BLaER1 (cell line): ENCODE data around the gene DPYSL4.
A peak's percentile ranks its signal among the peaks of the same experiment; 100 is the strongest.

Experiments
- H3K27ac ChIP-seq: shearing (Covaris generic); formaldehyde crosslinking; 2 replicates; pipeline ENCODE4 v1.8.1; 2022
- H3K27me3 ChIP-seq: shearing (Covaris generic); formaldehyde crosslinking; 2 replicates; pipeline ENCODE4 v1.8.1; 2022
- H3K36me3 ChIP-seq: shearing (Covaris generic); formaldehyde crosslinking; 2 replicates; pipeline ENCODE4 v1.8.1; 2022
- H3K4me1 ChIP-seq: shearing (Covaris generic); formaldehyde crosslinking; 2 replicates; pipeline ENCODE4 v1.8.1; 2022
- H3K4me2 ChIP-seq: shearing (Covaris generic); formaldehyde crosslinking; 2 replicates; pipeline ENCODE4 v1.8.1; 2022
- H3K4me3 ChIP-seq: shearing (Covaris generic); formaldehyde crosslinking; 2 replicates; pipeline ENCODE4 v1.8.1; 2022
- H3K9ac ChIP-seq: shearing (Covaris generic); formaldehyde crosslinking; 2 replicates; pipeline ENCODE4 v1.8.1; 2022
- H3K9me3 ChIP-seq: shearing (Covaris generic); formaldehyde crosslinking; 2 replicates; pipeline ENCODE4 v1.8.1; 2022
- H4K20me1 ChIP-seq: shearing (Covaris generic); formaldehyde crosslinking; 2 replicates; pipeline ENCODE4 v1.8.1; 2022
- Cebpa-rat ChIP-seq: shearing (Covaris generic); IDR thresholded peaks from 2 replicates; pipeline ENCODE4 v1.8.1; 2022

Gene DPYSL4

GRCh38 chr10:132162590-132163277 lies 24.0 kb upstream of the DPYSL4 start:
- H3K4me3 ChIP-seq: peak overlapping the region; percentile 29
- H4K20me1 ChIP-seq: no peaks in the 10 kb centered on the region
- peak overlapping the region; percentile 85 for H3K4me2 ChIP-seq
- H3K9me3 ChIP-seq: no peaks in the 10 kb centered on the region
- peak overlapping the region; percentile 65 for H3K9ac ChIP-seq
- peaks cover 69% of the 10 kb centered on the region for H3K4me1 ChIP-seq
- H3K36me3 ChIP-seq: no peaks in the 10 kb centered on the region
- H3K27me3 ChIP-seq: no peaks in the 10 kb centered on the region
- TF ChIP-seq Cebpa-rat: no peak
- peak overlapping the region; percentile 74 for H3K27ac ChIP-seq

DNA sequence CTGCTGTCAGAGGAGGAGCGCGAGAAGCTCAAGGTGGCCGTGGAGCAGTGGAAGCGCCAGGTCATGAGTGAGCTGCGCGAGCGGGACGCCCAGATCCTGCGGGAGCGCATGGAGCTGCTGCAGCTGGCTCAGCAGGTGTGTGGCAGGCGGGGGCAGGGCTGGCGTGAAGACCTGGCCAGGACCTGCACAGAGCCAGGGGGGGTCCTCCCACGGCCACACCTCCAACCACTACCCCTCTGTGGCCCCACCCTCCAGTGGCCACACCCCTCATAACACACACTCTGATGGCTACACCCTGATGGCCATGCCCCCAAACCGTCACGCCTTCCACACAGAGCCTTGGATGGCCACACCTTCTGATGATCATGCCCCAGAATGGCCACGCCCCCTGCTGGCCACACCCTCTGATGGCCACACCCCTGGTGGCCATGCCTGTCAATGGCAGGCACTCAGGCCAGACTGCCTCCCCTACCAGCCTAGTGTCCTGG lies 23.4 kb upstream of the DPYSL4 start:
- no peaks in the 10 kb centered on the region for H3K36me3 ChIP-seq
- peak overlapping the region; percentile 65 for H3K9ac ChIP-seq
- H3K27me3 ChIP-seq: no peaks in the 10 kb centered on the region
- no peak for TF ChIP-seq Cebpa-rat
- H3K4me2 ChIP-seq: peak overlapping the region; percentile 85
- no peaks in the 10 kb centered on the region for H3K9me3 ChIP-seq
- H3K27ac ChIP-seq: peak overlapping the region; percentile 74
- peak overlapping the region; percentile 29 for H3K4me3 ChIP-seq
- H3K4me1 ChIP-seq: peaks cover 69% of the 10 kb centered on the region
- H4K20me1 ChIP-seq: no peaks in the 10 kb centered on the region

DNA sequence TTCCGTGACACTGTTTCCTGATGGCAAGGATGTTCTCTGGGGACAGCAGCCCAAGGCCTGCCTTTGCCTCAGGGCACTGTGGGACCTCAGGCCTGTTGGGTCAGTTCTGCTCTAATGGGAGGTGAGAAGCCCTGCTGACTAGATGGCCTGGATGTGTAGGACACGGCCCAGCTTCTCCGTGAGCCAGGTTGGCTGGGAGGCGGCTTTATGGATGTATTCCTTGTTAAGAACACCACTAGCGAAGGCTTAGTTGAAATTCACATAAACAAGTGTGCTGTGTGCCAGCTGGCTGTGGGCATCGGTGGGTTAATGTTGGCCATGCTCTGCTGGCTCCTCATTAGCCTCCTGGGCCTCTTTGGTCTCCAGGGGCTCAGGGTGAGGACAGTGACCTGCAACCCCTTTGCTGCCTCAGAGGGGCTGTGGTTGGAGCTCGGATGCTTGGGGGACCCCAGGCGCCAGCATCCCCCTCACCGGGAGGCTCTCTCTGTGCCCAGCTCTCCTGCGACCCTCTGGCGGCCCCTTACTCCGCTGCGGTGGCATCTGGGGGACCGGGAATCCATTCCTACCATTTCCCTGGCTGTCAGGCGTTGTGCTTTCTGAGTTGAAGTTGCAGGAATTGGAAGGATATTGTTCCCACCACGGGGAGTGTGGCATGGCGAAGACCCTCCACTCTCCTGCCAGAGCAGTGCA lies 22.8 kb upstream of the DPYSL4 start:
- no peak for TF ChIP-seq Cebpa-rat
- no peaks in the 10 kb centered on the region for H4K20me1 ChIP-seq
- H3K9ac ChIP-seq: 0 out of 2 replicates have a peak overlapping the region, but pooled peaks have one; percentile 65
- peak overlapping the region; percentile 85 for H3K4me2 ChIP-seq
- peak overlapping the region; percentile 74 for H3K27ac ChIP-seq
- peak overlapping the region; percentile 29; the same call in 1 of the 2 replicates for H3K4me3 ChIP-seq
- H3K4me1 ChIP-seq: peaks cover 71% of the 10 kb centered on the region
- no peaks in the 10 kb centered on the region for H3K27me3 ChIP-seq
- H3K9me3 ChIP-seq: no peaks in the 10 kb centered on the region
- H3K36me3 ChIP-seq: no peaks in the 10 kb centered on the region

- H4K20me1 ChIP-seq: 0 out of 2 replicates have a peak, but pooled peaks cover under 1% of the 10 kb centered on the region
- peak overlapping the region; percentile 85 for H3K4me2 ChIP-seq
- H3K27ac ChIP-seq: no peak overlapping the region
- no peak for TF ChIP-seq Cebpa-rat
- H3K4me1 ChIP-seq: peaks cover 71% of the 10 kb centered on the region
- H3K36me3 ChIP-seq: no peaks in the 10 kb centered on the region
- no peak overlapping the region for H3K4me3 ChIP-seq
- no peaks in the 10 kb centered on the region for H3K9me3 ChIP-seq
- H3K27me3 ChIP-seq: no peaks in the 10 kb centered on the region
- no peak overlapping the region for H3K9ac ChIP-seq
Observed at GRCh38 chr10:132164761-132165278, 21.9 kb upstream of the DPYSL4 start.

GRCh38 chr10:132165416-132165980 lies 21.2 kb upstream of the DPYSL4 start:
- Histone ChIP-seq H3K36me3 (no peaks in the 10 kb centered on the region), H4K20me1 (peaks cover 7% of the 10 kb centered on the region), H3K4me3 (no peak overlapping the region), H3K27me3 (no peaks in the 10 kb centered on the region), H3K4me2 (peak overlapping the region; percentile 85), H3K9me3 (no peaks in the 10 kb centered on the region), H3K4me1 (peaks cover 78% of the 10 kb centered on the region), H3K27ac (no peak overlapping the region), H3K9ac (no peak overlapping the region)
- no peak for TF ChIP-seq Cebpa-rat

DNA sequence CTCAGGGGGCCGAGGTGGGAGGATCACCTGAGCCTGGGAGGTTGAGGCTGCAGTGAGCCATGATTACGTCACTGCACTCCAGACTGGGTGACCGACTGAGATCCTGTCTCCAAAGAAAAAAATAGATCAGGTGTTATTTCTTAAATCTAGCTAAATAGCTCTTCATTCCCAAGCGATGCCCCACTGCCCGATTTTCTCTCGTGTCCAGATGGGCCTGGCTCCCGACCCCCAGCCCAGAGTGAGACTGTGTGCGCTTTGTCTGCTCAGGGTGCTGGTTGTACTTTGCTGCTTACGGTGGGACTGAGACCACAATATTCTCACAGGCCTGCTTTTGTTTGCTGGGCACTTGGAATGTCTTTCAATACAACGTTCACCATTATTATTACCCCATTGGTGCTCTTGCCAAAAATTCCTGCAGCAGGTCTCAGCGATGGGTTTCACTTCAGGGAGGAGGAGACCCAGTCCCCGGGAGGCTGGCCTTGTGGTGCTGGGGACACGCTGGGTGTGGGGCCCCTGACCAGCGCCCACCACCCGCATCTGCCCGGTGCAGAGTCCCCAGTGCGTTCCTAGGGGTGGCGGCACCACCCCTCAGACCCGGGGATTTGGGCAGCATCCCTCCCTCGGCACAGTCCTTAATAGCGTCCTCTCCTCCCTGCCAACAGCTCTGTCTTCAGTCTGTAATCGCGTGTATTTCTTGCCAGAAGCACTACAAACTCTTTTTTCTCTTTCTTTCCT lies 20.4 kb upstream of the DPYSL4 start:
- Histone ChIP-seq H3K9me3 (no peaks in the 10 kb centered on the region), H3K36me3 (no peaks in the 10 kb centered on the region), H3K27ac (no peak overlapping the region), H3K4me1 (peaks cover 87% of the 10 kb centered on the region), H3K9ac (peak overlapping the region; percentile 40; the same call in 1 of the 2 replicates), H4K20me1 (peaks cover 16% of the 10 kb centered on the region), H3K27me3 (no peaks in the 10 kb centered on the region), H3K4me2 (peak overlapping the region; percentile 85), H3K4me3 (no peak overlapping the region)
- TF ChIP-seq Cebpa-rat: no peak

DNA sequence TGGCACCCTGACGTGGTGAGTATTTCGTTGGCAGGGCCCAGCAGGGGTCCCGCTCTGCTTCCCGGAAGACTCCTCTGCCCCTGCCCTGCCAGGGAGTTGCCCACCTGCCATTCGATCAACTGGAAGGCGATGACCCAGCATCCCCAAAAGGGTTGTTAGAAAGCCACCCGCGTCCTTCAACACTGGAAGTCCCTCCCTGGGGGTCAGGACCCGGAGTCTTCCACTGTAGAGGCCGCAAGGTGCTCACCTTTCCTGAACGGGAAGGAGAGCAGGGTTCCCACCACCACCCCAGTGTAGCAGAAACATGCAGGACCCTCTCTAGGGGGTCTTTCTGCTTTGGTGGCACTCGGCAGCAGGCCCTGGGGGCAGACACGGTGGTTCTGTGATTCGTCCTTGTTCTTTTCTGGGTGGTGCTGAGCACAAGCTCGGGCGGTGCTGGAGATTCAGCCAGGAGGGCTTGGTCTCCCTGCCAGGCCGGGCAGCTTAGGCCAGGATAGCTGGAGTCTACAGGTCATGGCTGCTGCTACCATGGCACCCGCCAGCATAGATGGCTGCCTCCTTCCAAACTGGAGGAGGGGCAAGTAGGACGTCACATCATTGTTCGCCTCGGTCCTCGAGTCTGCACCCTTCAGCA lies 19.6 kb upstream of the DPYSL4 start:
- 0 out of 2 replicates have a peak overlapping the region, but pooled peaks have one; percentile 40 for H3K9ac ChIP-seq
- no peak overlapping the region for H3K4me3 ChIP-seq

DNA sequence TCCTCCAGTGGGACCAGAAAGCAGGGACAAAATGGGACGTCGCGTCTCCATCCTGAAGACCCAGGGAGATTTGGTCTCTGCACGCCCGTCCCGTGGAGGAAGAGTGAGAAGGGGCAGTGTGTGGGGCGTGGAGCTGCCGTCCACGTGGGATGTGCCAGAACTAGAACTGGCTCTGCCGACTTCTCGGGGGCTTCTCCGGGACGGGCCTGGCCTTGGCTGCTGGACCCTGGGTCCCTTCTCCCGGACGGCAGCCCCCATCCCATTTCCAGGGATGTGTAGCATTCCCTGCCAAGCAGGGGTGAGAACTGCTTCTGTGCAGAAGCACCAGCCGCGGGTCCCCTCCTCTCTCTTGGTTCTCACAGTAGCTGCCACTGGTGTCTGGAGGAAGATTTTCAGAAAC lies 18.8 kb upstream of the DPYSL4 start:
- Histone ChIP-seq H3K9me3 (no peaks in the 10 kb centered on the region), H3K4me1 (peaks cover 87% of the 10 kb centered on the region), H4K20me1 (peaks cover 25% of the 10 kb centered on the region), H3K9ac (no peak overlapping the region), H3K4me3 (no peak overlapping the region), H3K27me3 (no peaks in the 10 kb centered on the region), H3K27ac (no peak overlapping the region), H3K36me3 (no peaks in the 10 kb centered on the region), H3K4me2 (no peak overlapping the region)
- TF ChIP-seq Cebpa-rat: no peak

More for the DNA sequence above, 19.6 kb upstream of the DPYSL4 start:
- no peaks in the 10 kb centered on the region for H3K36me3 ChIP-seq
- H3K4me1 ChIP-seq: peaks cover 88% of the 10 kb centered on the region
- H4K20me1 ChIP-seq: peaks cover 24% of the 10 kb centered on the region
- peak overlapping the region; percentile 85 for H3K4me2 ChIP-seq
- no peak for TF ChIP-seq Cebpa-rat
- no peak overlapping the region for H3K27ac ChIP-seq
- no peaks in the 10 kb centered on the region for H3K9me3 ChIP-seq
- H3K27me3 ChIP-seq: no peaks in the 10 kb centered on the region

DNA sequence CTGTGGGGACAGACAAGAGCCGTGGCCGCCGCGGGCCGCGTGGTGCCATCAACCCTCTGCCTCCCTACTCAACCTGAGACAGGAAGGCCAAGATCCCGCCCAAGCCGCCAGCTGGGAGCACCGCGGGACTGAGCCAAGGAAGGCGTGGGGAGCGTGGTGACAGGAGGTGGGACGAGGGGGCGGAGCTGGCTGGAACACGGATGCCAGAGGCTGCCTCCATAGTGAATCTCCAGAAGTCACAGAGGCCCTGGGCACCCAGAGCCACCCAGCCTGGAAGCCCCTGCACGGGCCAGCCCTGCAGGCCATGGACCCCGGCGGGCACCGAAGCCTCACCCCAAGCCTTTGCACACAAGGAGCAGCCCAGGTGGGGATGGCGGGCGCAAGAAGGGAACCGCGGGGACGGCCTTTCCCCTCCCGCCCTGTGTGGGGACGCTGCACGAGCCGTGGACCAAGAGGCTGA lies 18.1 kb upstream of the DPYSL4 start:
- H3K27ac ChIP-seq: no peak overlapping the region
- H3K4me3 ChIP-seq: no peak overlapping the region
- peaks cover 81% of the 10 kb centered on the region for H3K4me1 ChIP-seq
- 0 out of 2 replicates have a peak overlapping the region, but pooled peaks have one; percentile 92 for H3K4me2 ChIP-seq
- no peaks in the 10 kb centered on the region for H3K9me3 ChIP-seq
- no peaks in the 10 kb centered on the region for H3K36me3 ChIP-seq
- peaks cover 25% of the 10 kb centered on the region for H4K20me1 ChIP-seq
- no peak overlapping the region for H3K9ac ChIP-seq
- TF ChIP-seq Cebpa-rat: no peak
- no peaks in the 10 kb centered on the region for H3K27me3 ChIP-seq
